K562 (cell line): Measurements from ENCODE around the gene CD40. TPM values are rescaled to one million over a fixed set of nuclear protein-coding genes. Genes with fewer than 3 reads are reported as not detected.

ENCODE experiments used
- ATAC-seq: fragments of 200-7000 bp; cut with Tn5 transposase; 3 replicates; pipeline ENCODE4 v1.9.1; 2020; ENCODE audit warnings: moderate library complexity
- BruUV-seq: library from RNA; stranded (reverse); fragments of 400-500 nt; replicated peaks from 2 replicates; lab custom pipeline; 2021; lab: Mats Ljungman, UMichigan
- CTCF ChIA-PET: fragments of 300-600 bp; formaldehyde crosslinking; extraction: SDS; loops from one replicate; lab custom pipeline; 2021; ENCODE audit warnings: low intra/inter-chr PET ratio; lab: Yijun Ruan, JAX
- POLR2A ChIA-PET: fragments of 300-600, 350-650 bp; sonication (Branson Sonifier 250); formaldehyde crosslinking; extraction: SDS; loops from one replicate; lab custom pipeline; 2021; ENCODE audit warnings: antibody characterized with exemption, inconsistent platforms; lab: Yijun Ruan, JAX
- DNase-seq, 4 experiments: peaks; one replicate each; pipeline versions ENCODE4 v3.0.0 to v3.0.0-alpha.2; 2011 to 2018; ENCODE audit warnings: low spot score in 3 of 4, mixed read lengths in 3 of 4; ENCODE audit errors: extremely low read depth in 1 of 4
- FAIRE-seq: peaks from 2 replicates; lab custom pipeline; 2011; peaks lifted over from hg19 to GRCh38; lab: Jason Lieb, UNC
- H2AFZ ChIP-seq: 2 replicates; pipeline ENCODE4 v1.6.0; 2011; ENCODE audit warnings: low read depth, low read length, control low read depth, inconsistent platforms
- H3K27ac ChIP-seq: fragments of 200-600 bp; 3 replicates; pipeline ENCODE4 v1.8.0; 2011; ENCODE audit warnings: low read depth, mild to moderate bottlenecking, control low read depth, inconsistent platforms, low read length, moderate library complexity, mixed read lengths; ENCODE audit errors: extremely low read depth
- H3K27me3 ChIP-seq, 2 experiments: fragments of 300-600 bp in 1 of 2; 2 replicates in 1 of 2; 3 replicates in 1 of 2; pipeline versions ENCODE4 v1.6.0 to v1.8.0; 2011; ENCODE audit warnings: inconsistent platforms in 2 of 2, low read length in 2 of 2, mild to moderate bottlenecking in 1 of 2, mixed read lengths in 1 of 2, moderate library complexity in 1 of 2; ENCODE audit not compliant: control insufficient read depth in 2 of 2, insufficient read depth in 2 of 2
- H3K36me3 ChIP-seq: fragments of 300-600 bp; 3 replicates; pipeline ENCODE4 v1.8.0; 2011; ENCODE audit warnings: mild to moderate bottlenecking, low read length, inconsistent platforms; ENCODE audit not compliant: control insufficient read depth, insufficient read depth
- H3K4me1 ChIP-seq, 2 experiments: fragments of 200-600 bp in 1 of 2; replicated peaks in 1 of 2; 2 replicates in 1 of 2; 3 replicates in 1 of 2; pipeline versions ENCODE4 v1.5.1 to v1.8.0; 2011; ENCODE audit warnings: inconsistent platforms in 2 of 2, low read length in 2 of 2, mild to moderate bottlenecking in 1 of 2, mixed read lengths in 1 of 2, moderate library complexity in 1 of 2; ENCODE audit not compliant: control insufficient read depth in 2 of 2, insufficient read depth in 2 of 2
- H3K4me2 ChIP-seq: 2 replicates; pipeline ENCODE4 v1.6.1; 2011; ENCODE audit warnings: low read length, control low read depth, inconsistent platforms, mixed read lengths; ENCODE audit not compliant: insufficient read depth
- H3K4me3 ChIP-seq: fragments of 200-600 bp; sonication (generic), shearing (Covaris generic); 2 replicates; pipeline ENCODE4 v1.5.1; 2016; ENCODE audit warnings: control low read depth, inconsistent platforms
- H3K79me2 ChIP-seq: fragments of 200-600 bp; 3 replicates; pipeline ENCODE4 v1.8.0; 2011; ENCODE audit warnings: low read length, inconsistent platforms; ENCODE audit not compliant: control insufficient read depth, insufficient read depth
- H3K9ac ChIP-seq, 2 experiments: 2 replicates each; pipeline versions ENCODE4 v1.6.0 to v1.6.1; 2011; ENCODE audit warnings: low read depth in 2 of 2, low read length in 2 of 2, control low read depth in 1 of 2, inconsistent platforms in 1 of 2, mild to moderate bottlenecking in 1 of 2, mixed read lengths in 1 of 2; ENCODE audit not compliant: insufficient read depth in 1 of 2
- H3K9me1 ChIP-seq: one replicate; pipeline ENCODE4 v1.6.0; 2011; ENCODE audit warnings: inconsistent platforms, mild to moderate bottlenecking, low read length, moderate library complexity; ENCODE audit not compliant: control insufficient read depth, insufficient read depth
- H3K9me3 ChIP-seq: replicated peaks from 2 replicates; pipeline ENCODE4 v1.5.1; 2011; ENCODE audit warnings: low read depth, low read length, inconsistent platforms; ENCODE audit not compliant: control insufficient read depth, insufficient read depth
- H4K20me1 ChIP-seq: replicated peaks from 2 replicates; pipeline ENCODE4 v1.6.1; 2011; ENCODE audit warnings: low read length, inconsistent platforms, mixed read lengths; ENCODE audit not compliant: control insufficient read depth, insufficient read depth
- GATAD2B ChIP-seq: fragments of 450-650 bp; IDR thresholded peaks from 2 replicates; pipeline ENCODE4 v1.6.1; 2017; ENCODE audit warnings: mild to moderate bottlenecking, borderline replicate concordance
- POLR2AphosphoS5 ChIP-seq: IDR thresholded peaks from 2 replicates; pipeline ENCODE4 v1.6.1; 2011; ENCODE audit warnings: mild to moderate bottlenecking, low read depth, low read length, moderate library complexity; ENCODE audit not compliant: control insufficient read depth, insufficient read depth
- SIN3A ChIP-seq, 2 experiments: fragments of 150-350 bp in 1 of 2; IDR thresholded peaks; 2 replicates each; pipeline ENCODE4 v1.6.1; 2011 to 2016; ENCODE audit warnings: borderline replicate concordance in 2 of 2, low read depth in 2 of 2, low read length in 2 of 2, mild to moderate bottlenecking in 2 of 2, moderate library complexity in 2 of 2; ENCODE audit not compliant: control insufficient read depth in 1 of 2
- SUPT5H ChIP-seq: fragments of 450-650 bp; IDR thresholded peaks from 2 replicates; pipeline ENCODE4 v1.6.1; 2016
- ZFP36 ChIP-seq: fragments of 150-350 bp; IDR thresholded peaks from 2 replicates; pipeline ENCODE4 v1.6.1; 2018; ENCODE audit warnings: low read length, low read depth; ENCODE audit not compliant: partially characterized antibody
- ZNF24 ChIP-seq: fragments of 450-650 bp; IDR thresholded peaks from 2 replicates; pipeline ENCODE4 v1.6.1; 2016
- ZNF551 ChIP-seq: fragments of 250-450 bp; sonication (Bioruptor Pico); IDR thresholded peaks from 2 replicates; pipeline ENCODE4 v1.5.0; 2021; ENCODE audit warnings: mild to moderate bottlenecking, moderate library complexity
- WGBS: fragments of 100-300 bp; shearing (Covaris generic); methylation state at CpG from one replicate; pipeline ENCODE4 v1.1.6; 2016; ENCODE audit warnings: low coverage, mixed read lengths; ENCODE audit not compliant: insufficient coverage; ENCODE audit errors: missing lambda C conversion rate; 5-methylcytosine and 5-hydroxymethylcytosine counted together
- in situ Hi-C: fragments of 300-500 bp; cut with MboI; formaldehyde crosslinking; loops from 4 replicates; pipeline ENCODE4 v1.15.0; 2018; ENCODE audit warnings: inconsistent platforms, mixed read lengths
- intact Hi-C: fragments of 100-400 bp; cut with micrococcal nuclease; formaldehyde crosslinking; loops from 2 replicates; pipeline ENCODE4 v1.14.2; 2022
- polyA plus RNA-seq, 8 experiments: library from polyadenylated mRNA; depleted of rRNA in 4 of 8; stranded (reverse) in 5 of 8; unstranded in 3 of 8; fragments of >200 nt; fragmentation: Nextera tagmentation in 2 of 8; fragmentation: Illumina TruSeq in 1 of 8; extraction: Ambion mirVana in 2 of 8; extraction: Trizol in 1 of 8; gene quantifications; 2 replicates each; pipeline versions ENCODE4 v1.2.1 to v1.2.3, GENCODE V29; 2011 to 2014; ENCODE audit warnings: inconsistent platforms in 1 of 8, missing spikeins in 1 of 8
- total RNA-seq, 7 experiments: library from RNA; depleted of rRNA in 6 of 7; stranded (reverse); fragments of >200 nt in 6 of 7; fragmentation: Illumina TruSeq in 2 of 7; extraction: Trizol in 2 of 7; gene quantifications; 2 replicates each; pipeline versions ENCODE4 v1.2.1 to v1.2.3, GENCODE V29; 2011 to 2021; ENCODE audit warnings: low replicate concordance in 1 of 7
- TF ChIP-seq, protein P1 (sequence below): fragments of 450-650 bp; IDR thresholded peaks from 2 replicates; pipeline ENCODE4 v1.6.1; 2018; ENCODE audit not compliant: partially characterized antibody
- TF ChIP-seq, protein P2 (sequence below): fragments of 450-650 bp; formaldehyde crosslinking; IDR thresholded peaks from 2 replicates; pipeline ENCODE4 v1.4.0; 2022; ENCODE audit warnings: missing genetic modification characterization

The CD40 gene
- total and polyA plus RNA-seq, 9 of the 15 experiments (the other 6 are each of a cell fraction or from before 2014, with no cell fraction given), result 0.76 to 3.7 (median 1.6) TPM

DNA sequence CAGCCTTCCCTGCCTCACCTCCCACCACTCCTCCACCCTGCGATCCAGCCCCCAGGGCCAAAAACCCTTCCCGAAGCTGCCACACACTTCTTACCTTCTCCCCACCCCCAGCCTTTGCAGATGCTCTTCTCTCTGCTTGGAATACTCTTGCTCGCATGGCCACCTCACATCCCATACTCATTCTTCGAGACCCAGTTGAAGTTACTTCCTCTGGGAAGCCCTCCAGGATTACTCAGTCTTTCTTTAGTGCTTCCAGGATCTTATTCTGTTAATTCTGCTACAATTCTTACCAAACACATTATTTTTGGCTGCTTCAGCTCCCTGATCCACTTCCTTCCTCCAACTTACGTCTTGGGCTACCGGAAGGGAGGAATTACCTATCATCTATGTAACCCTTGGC lies 54.3 kb downstream of the CD40 start:
- FAIRE-seq (no peak), ATAC-seq (no peak), DNase-seq (no peak)
- no peaks in the 10 kb centered on the region for H3K9me1 ChIP-seq
- CTCF ChIA-PET, result no interaction called here
- no peak overlapping the region for H2AFZ ChIP-seq
- POLR2A ChIA-PET, result interaction anchor here (0.6 to 1.4 kb wide), 3 partner anchors 13 to 143 kb away, joined by 3 read pairs; no protein-coding TSS in a partner anchor
- no peaks in the 10 kb centered on the region for H3K79me2 ChIP-seq
- H3K27me3 ChIP-seq, result peaks cover 21 to 64% of the 10 kb centered on the region in 2 experiments
- peaks cover 16% of the 10 kb centered on the region; the same call in 1 of the 2 replicates for H4K20me1 ChIP-seq
- WGBS, result 2% methylated on average over 6 of the region's 6 CpGs
- intact Hi-C loops (loop anchor here (5.0 kb wide), 1 partner anchor 150 kb away; no protein-coding TSS in a partner anchor), in situ Hi-C loops (no loop called here)
- TF ChIP-seq ZFP36, result peak; percentile 88
- TF ChIP-seq ZNF24, result no peak
- no peak overlapping the region for H3K9ac ChIP-seq
- H3K9me3 ChIP-seq, result no peaks in the 10 kb centered on the region
- no peak overlapping the region for H3K27ac ChIP-seq
- BruUV-seq, result no TSS peak
- no peak overlapping the region for H3K4me3 ChIP-seq
- H3K4me2 ChIP-seq, result no peak overlapping the region
- no peaks in the 10 kb centered on the region for H3K36me3 ChIP-seq
- H3K4me1 ChIP-seq, result peaks cover 0 to 10% of the 10 kb centered on the region in 2 experiments; a peak in 1 of 5 replicates

DNA sequence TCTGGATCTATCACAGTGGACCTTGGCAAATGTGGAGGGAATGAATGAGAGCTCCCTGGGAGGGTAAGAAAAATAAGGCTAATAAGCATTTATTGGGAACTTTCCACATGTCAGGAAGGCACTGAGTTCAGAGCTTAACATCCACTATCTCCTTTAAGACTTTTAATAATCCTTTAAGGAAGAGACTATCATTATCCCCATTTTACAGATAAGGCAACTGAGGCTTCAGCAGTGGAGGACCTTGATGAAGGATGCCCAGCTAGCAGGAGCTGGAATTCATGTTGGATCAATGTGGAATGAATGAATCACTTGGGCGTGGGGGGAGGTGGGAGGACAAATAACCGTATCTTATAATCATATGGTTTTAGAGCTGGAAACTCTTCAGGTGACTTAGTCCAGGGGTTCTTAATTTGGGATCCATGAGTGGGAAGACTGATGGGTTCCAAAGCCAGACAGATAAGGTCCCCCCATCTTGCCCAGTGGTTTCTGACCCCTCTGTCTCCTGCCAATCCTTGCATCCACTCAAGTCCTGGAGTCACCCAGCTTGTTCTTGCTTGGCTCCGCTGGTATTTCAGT lies 54.9 kb downstream of the CD40 start:
- FAIRE-seq (no peak), ATAC-seq (no peak), DNase-seq (no peak)
- Histone ChIP-seq H3K9me3 (no peaks in the 10 kb centered on the region), H3K27ac (no peak overlapping the region), H3K4me2 (no peak overlapping the region), H3K79me2 (no peaks in the 10 kb centered on the region), H3K4me3 (no peak overlapping the region), H4K20me1 (peaks cover 16% of the 10 kb centered on the region; the same call in 1 of the 2 replicates), H3K9me1 (no peaks in the 10 kb centered on the region), H2AFZ (no peak overlapping the region), H3K9ac (no peak overlapping the region), H3K4me1 (peaks cover 0 to 10% of the 10 kb centered on the region in 2 experiments; a peak in 1 of 5 replicates), H3K36me3 (no peaks in the 10 kb centered on the region), H3K27me3 (peaks cover 21 to 70% of the 10 kb centered on the region in 2 experiments)
- in situ Hi-C loops (no loop called here), intact Hi-C loops (loop anchor here (5.0 kb wide), 1 partner anchor 151 kb away; no protein-coding TSS in a partner anchor)
- WGBS, result 0% methylated on average over 3 of the region's 3 CpGs
- no TSS peak for BruUV-seq
- ChIA-PET CTCF (no interaction called here), POLR2A (interaction anchor here (0.6 to 1.6 kb wide), 5 partner anchors 10 to 52 kb away, joined by 3 to 6 read pairs (median 3); no protein-coding TSS in a partner anchor)
- TF ChIP-seq, protein P1, sequence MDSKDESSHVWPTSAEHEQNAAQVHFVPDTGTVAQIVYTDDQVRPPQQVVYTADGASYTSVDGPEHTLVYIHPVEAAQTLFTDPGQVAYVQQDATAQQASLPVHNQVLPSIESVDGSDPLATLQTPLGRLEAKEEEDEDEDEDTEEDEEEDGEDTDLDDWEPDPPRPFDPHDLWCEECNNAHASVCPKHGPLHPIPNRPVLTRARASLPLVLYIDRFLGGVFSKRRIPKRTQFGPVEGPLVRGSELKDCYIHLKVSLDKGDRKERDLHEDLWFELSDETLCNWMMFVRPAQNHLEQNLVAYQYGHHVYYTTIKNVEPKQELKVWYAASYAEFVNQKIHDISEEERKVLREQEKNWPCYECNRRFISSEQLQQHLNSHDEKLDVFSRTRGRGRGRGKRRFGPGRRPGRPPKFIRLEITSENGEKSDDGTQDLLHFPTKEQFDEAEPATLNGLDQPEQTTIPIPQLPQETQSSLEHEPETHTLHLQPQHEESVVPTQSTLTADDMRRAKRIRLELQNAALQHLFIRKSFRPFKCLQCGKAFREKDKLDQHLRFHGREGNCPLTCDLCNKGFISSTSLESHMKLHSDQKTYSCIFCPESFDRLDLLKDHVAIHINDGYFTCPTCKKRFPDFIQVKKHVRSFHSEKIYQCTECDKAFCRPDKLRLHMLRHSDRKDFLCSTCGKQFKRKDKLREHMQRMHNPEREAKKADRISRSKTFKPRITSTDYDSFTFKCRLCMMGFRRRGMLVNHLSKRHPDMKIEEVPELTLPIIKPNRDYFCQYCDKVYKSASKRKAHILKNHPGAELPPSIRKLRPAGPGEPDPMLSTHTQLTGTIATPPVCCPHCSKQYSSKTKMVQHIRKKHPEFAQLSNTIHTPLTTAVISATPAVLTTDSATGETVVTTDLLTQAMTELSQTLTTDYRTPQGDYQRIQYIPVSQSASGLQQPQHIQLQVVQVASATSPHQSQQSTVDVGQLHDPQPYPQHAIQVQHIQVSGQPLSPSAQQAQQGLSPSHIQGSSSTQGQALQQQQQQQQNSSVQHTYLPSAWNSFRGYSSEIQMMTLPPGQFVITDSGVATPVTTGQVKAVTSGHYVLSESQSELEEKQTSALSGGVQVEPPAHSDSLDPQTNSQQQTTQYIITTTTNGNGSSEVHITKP, result peak; percentile 8
- TF ChIP-seq SIN3A (IDR thresholded peaks at IDR 0.05; ENCODE audit: borderline replicate concordance in 2 of 2, control insufficient read depth in 1 of 2, low read depth in 2 of 2, low read length in 2 of 2), result no peak
- TF ChIP-seq ZNF551 (CRISPR knock-in tag), result no peak
- no peak for TF ChIP-seq SUPT5H
- TF ChIP-seq POLR2AphosphoS5, result no peak
- no peak for TF ChIP-seq GATAD2B
- TF ChIP-seq, protein P2, sequence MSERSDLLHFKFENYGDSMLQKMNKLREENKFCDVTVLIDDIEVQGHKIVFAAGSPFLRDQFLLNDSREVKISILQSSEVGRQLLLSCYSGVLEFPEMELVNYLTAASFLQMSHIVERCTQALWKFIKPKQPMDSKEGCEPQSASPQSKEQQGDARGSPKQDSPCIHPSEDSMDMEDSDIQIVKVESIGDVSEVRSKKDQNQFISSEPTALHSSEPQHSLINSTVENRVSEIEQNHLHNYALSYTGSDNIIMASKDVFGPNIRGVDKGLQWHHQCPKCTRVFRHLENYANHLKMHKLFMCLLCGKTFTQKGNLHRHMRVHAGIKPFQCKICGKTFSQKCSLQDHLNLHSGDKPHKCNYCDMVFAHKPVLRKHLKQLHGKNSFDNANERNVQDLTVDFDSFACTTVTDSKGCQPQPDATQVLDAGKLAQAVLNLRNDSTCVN (CRISPR knock-in tag), result no peak
